Liver (tissue), 9 donors: ENCODE measurements around the gene SOX6. TPM values are rescaled to one million over a fixed set of nuclear protein-coding genes. Genes with fewer than 3 reads are reported as not detected.

Experiments
- DNase-seq: peaks from one replicate; pipeline ENCODE4 v3.0.0-alpha.2; 2017; ENCODE audit warnings: low spot score
- H3K27ac ChIP-seq, 2 donors: one replicate each; pipeline ENCODE4 v1.7.0; 2013; ENCODE audit warnings: inconsistent platforms in 2 of 2, low read length in 2 of 2, control low read depth in 1 of 2, low read depth in 1 of 2, mild to moderate bottlenecking in 1 of 2
- H3K27me3 ChIP-seq, 4 donors: one replicate each; pipeline versions ENCODE4 v1.6.1 to v1.7.0; 2013; ENCODE audit warnings: low read length in 3 of 4, inconsistent platforms in 1 of 4, mild to moderate bottlenecking in 1 of 4, moderate library complexity in 1 of 4; ENCODE audit not compliant: control insufficient read depth in 4 of 4, insufficient read depth in 4 of 4
- H3K36me3 ChIP-seq, 4 donors: one replicate each; pipeline versions ENCODE4 v1.6.1 to v1.7.0; 2013; ENCODE audit warnings: low read length in 3 of 4, mild to moderate bottlenecking in 3 of 4, low read depth in 1 of 4, moderate library complexity in 1 of 4; ENCODE audit not compliant: control insufficient read depth in 4 of 4, insufficient read depth in 3 of 4
- H3K4me1 ChIP-seq, 4 donors: one replicate each; pipeline versions ENCODE4 v1.6.1 to v1.7.0; 2013; ENCODE audit warnings: low read length in 3 of 4, mild to moderate bottlenecking in 3 of 4, moderate library complexity in 1 of 4; ENCODE audit not compliant: control insufficient read depth in 4 of 4, insufficient read depth in 4 of 4
- H3K4me3 ChIP-seq, 3 donors: one replicate each; pipeline versions ENCODE4 v1.6.1 to v1.7.0; 2013; ENCODE audit warnings: low read length in 3 of 3, control low read depth in 1 of 3, low read depth in 1 of 3, mild to moderate bottlenecking in 1 of 3
- H3K9ac ChIP-seq, 2 donors: one replicate each; pipeline ENCODE4 v1.7.0; 2013; ENCODE audit warnings: low read length in 2 of 2, mild to moderate bottlenecking in 2 of 2, moderate library complexity in 2 of 2, control low read depth in 1 of 2, low read depth in 1 of 2
- H3K9me3 ChIP-seq, 4 donors: one replicate each; pipeline versions ENCODE4 v1.6.1 to v1.7.0; 2013; ENCODE audit warnings: low read length in 3 of 4; ENCODE audit not compliant: control insufficient read depth in 4 of 4
- ATF3 ChIP-seq: IDR thresholded peaks from 2 replicates; pipeline ENCODE4 v1.6.1; 2016; ENCODE audit warnings: antibody characterized with exemption
- EGR1 ChIP-seq, 2 donors: IDR thresholded peaks; 2 replicates each; pipeline ENCODE4 v1.6.1; 2016 to 2018; ENCODE audit warnings: antibody characterized with exemption in 2 of 2, low read depth in 2 of 2
- FOXA1 ChIP-seq: IDR thresholded peaks from 2 replicates; pipeline ENCODE4 v1.6.1; 2016; ENCODE audit warnings: antibody characterized with exemption
- FOXA2 ChIP-seq: IDR thresholded peaks from 2 replicates; pipeline ENCODE4 v1.6.1; 2016; ENCODE audit warnings: antibody characterized with exemption
- GABPA ChIP-seq, 2 donors: IDR thresholded peaks in 1 of 2; conservative IDR thresholded peaks in 1 of 2; 2 replicates each; pipeline ENCODE4 v1.6.1; 2016; ENCODE audit warnings: antibody characterized with exemption in 2 of 2, mild to moderate bottlenecking in 1 of 2, moderate library complexity in 1 of 2
- HNF4A ChIP-seq, 2 donors: conservative IDR thresholded peaks; 2 replicates each; pipeline ENCODE4 v1.6.1; 2016; ENCODE audit warnings: antibody characterized with exemption in 2 of 2, mild to moderate bottlenecking in 2 of 2
- HNF4G ChIP-seq: IDR thresholded peaks from 2 replicates; pipeline ENCODE4 v1.6.1; 2016; ENCODE audit warnings: antibody characterized with exemption
- NR2F2 ChIP-seq: IDR thresholded peaks from 2 replicates; pipeline ENCODE4 v1.6.1; 2016; ENCODE audit warnings: antibody characterized with exemption
- RAD21 ChIP-seq, 2 donors: IDR thresholded peaks; 2 replicates each; pipeline ENCODE4 v1.6.1; 2016; ENCODE audit warnings: antibody characterized with exemption in 2 of 2, mild to moderate bottlenecking in 2 of 2
- REST ChIP-seq: IDR thresholded peaks from 2 replicates; pipeline ENCODE4 v1.6.1; 2016; ENCODE audit warnings: antibody characterized with exemption, mild to moderate bottlenecking
- RXRA ChIP-seq, 2 donors: IDR thresholded peaks; 2 replicates each; pipeline ENCODE4 v1.6.1; 2017 to 2018; ENCODE audit warnings: antibody characterized with exemption in 2 of 2, mild to moderate bottlenecking in 1 of 2
- SP1 ChIP-seq: IDR thresholded peaks from 2 replicates; pipeline ENCODE4 v1.6.1; 2018; ENCODE audit warnings: antibody characterized with exemption, mild to moderate bottlenecking
- TAF1 ChIP-seq: conservative IDR thresholded peaks from 2 replicates; pipeline ENCODE4 v1.6.1; 2016; ENCODE audit warnings: antibody characterized with exemption, mild to moderate bottlenecking
- YY1 ChIP-seq: IDR thresholded peaks from 2 replicates; pipeline ENCODE4 v1.6.1; 2016; ENCODE audit warnings: antibody characterized with exemption, mild to moderate bottlenecking
- WGBS: extraction: QIAGEN DNeasy Blood & Tissue Kit; methylation state at CpG from one replicate; pipeline ENCODE4 v1.1.7; 2013; 5-methylcytosine and 5-hydroxymethylcytosine counted together
- polyA plus RNA-seq, 2 donors: library from polyadenylated mRNA; stranded (reverse) in 1 of 2; unstranded in 1 of 2; fragments of 200-250 nt in 1 of 2; fragments of >200 nt in 1 of 2; fragmentation: Nextera tagmentation in 1 of 2; extraction: Ambion mirVana in 1 of 2; gene quantifications; one replicate each; pipeline versions ENCODE4 v1.2.1 to v1.2.3, GENCODE V29; 2013 to 2015
- total RNA-seq, 2 donors: library from RNA; depleted of rRNA; stranded (reverse); fragments of >200 nt; gene quantifications; one replicate each; pipeline ENCODE4 v1.2.3, GENCODE V29; 2014
- TF ChIP-seq, protein P1 (sequence below): fragments of 150-350 bp; IDR thresholded peaks from 2 replicates; pipeline ENCODE4 v1.5.1; 2017; ENCODE audit warnings: improper control_type of control experiment, low read depth, low read length; ENCODE audit not compliant: missing input control
- TF ChIP-seq, protein P2 (sequence below): IDR thresholded peaks from 2 replicates; pipeline ENCODE4 v1.6.1; 2016; ENCODE audit warnings: antibody characterized with exemption
- donor health status: healthy.
- donor health status: healthy.
- donor health status: healthy.
- donor health status: healthy.
- donor health status: healthy.

Gene SOX6
- total and polyA plus RNA-seq, 4 donors = 2.4 to 111 (median 14.8) TPM

DNA sequence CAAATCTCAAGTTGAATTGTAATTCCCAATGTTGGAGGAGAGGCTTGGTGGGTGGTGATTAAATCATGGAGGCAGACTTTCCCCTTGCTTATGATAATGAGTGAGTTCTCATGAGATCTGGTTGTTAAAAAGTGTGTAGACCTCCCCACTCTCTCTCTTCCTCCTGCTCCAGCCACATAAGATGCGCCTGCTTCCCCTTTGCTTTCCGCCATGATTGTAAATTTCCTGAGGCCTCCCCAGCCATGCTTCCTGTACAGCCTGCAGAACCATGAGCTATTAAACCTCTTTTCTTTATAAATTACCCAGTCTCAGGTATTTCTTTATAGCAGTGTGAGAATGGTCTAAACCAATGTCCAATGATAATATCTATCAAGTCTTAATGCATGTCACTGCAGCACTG is 34.2 kb downstream of the SOX6 start:
- Histone ChIP-seq H3K27me3 (no peaks in the 10 kb centered on the region), H3K9me3 (no peaks in the 10 kb centered on the region), H3K4me3 (no peak overlapping the region), H3K9ac (no peak overlapping the region), H3K27ac (no peak overlapping the region), H3K4me1 (no peaks in the 10 kb centered on the region), H3K36me3 (no peaks in the 10 kb centered on the region)
- DNase-seq = no peak
- 96% methylated on average over 2 of the region's 2 CpGs for WGBS
- no peak for TF ChIP-seq EGR1 (IDR thresholded peaks at IDR 0.05; ENCODE audit: low read depth in 2 of 2)
- TF ChIP-seq RAD21 (IDR thresholded peaks at IDR 0.05) = no peak
- no peak for TF ChIP-seq HNF4G

DNA sequence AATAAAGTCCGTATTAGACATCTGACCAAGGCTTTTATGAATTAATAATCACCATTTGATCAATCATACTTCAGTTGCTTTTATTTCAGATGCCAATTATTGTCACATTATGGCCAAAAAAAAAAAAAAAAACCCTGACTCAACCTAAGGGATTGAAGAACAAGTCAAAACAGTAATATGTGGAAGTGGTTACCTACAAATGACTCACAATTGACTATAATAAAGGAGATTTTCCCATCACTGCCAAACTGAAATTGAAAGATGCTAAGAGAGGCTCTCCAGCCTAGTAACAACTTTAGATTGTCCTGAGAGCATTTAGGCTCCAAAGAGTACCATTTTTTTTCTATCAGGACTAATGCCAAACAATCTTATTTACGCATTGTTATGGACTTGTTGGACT is 35.2 kb downstream of the SOX6 start:
- Histone ChIP-seq H3K36me3 (no peaks in the 10 kb centered on the region), H3K9me3 (no peaks in the 10 kb centered on the region), H3K27me3 (no peaks in the 10 kb centered on the region), H3K4me3 (no peak overlapping the region), H3K27ac (no peak overlapping the region), H3K4me1 (no peaks in the 10 kb centered on the region), H3K9ac (no peak overlapping the region)
- WGBS = 82% methylated on average over 2 of the region's 2 CpGs
- DNase-seq = no peak
- no peak for TF ChIP-seq NR2F2
- TF ChIP-seq FOXA2 = no peak
- TF ChIP-seq GABPA (IDR thresholded peaks at IDR 0.05 in 1 of 2, conservative IDR thresholded peaks at IDR 0.05 in 1 of 2) = no peak
- no peak for TF ChIP-seq FOXA1
- TF ChIP-seq, protein P1, sequence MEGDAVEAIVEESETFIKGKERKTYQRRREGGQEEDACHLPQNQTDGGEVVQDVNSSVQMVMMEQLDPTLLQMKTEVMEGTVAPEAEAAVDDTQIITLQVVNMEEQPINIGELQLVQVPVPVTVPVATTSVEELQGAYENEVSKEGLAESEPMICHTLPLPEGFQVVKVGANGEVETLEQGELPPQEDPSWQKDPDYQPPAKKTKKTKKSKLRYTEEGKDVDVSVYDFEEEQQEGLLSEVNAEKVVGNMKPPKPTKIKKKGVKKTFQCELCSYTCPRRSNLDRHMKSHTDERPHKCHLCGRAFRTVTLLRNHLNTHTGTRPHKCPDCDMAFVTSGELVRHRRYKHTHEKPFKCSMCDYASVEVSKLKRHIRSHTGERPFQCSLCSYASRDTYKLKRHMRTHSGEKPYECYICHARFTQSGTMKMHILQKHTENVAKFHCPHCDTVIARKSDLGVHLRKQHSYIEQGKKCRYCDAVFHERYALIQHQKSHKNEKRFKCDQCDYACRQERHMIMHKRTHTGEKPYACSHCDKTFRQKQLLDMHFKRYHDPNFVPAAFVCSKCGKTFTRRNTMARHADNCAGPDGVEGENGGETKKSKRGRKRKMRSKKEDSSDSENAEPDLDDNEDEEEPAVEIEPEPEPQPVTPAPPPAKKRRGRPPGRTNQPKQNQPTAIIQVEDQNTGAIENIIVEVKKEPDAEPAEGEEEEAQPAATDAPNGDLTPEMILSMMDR = no peak
- TF ChIP-seq RXRA (IDR thresholded peaks at IDR 0.05) = no peak
- TF ChIP-seq HNF4A (conservative IDR thresholded peaks at IDR 0.05) = no peak

DNA sequence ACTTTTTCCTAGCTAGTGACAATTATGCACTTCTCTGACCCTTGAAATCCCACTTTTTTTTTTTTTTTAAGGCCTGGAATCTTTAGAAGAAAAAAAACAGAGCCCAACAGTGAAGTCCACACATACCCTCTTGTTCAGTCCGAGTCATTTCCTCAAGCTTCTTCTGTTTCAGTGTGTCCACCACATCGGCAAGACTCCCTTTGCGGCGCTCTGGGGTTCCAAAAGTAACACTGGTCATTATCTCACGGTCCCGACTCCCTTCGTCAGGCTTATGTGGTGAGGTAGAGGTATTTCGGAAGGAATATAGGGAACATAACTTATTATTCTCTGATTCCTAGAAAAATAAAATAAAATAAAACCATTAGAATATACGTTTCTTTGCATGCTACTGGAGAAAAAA is 38.0 kb downstream of the SOX6 start:
- H3K9ac ChIP-seq = no peak overlapping the region
- DNase-seq = no peak
- no peaks in the 10 kb centered on the region for H3K27me3 ChIP-seq
- no peak overlapping the region for H3K4me3 ChIP-seq
- WGBS = 93% methylated on average over 9 of the region's 9 CpGs
- no peak for TF ChIP-seq RAD21 (IDR thresholded peaks at IDR 0.05)
- no peak for TF ChIP-seq RXRA (IDR thresholded peaks at IDR 0.05)
- TF ChIP-seq EGR1 (IDR thresholded peaks at IDR 0.05; ENCODE audit: low read depth in 2 of 2) = no peak
- H3K27ac ChIP-seq = no peak overlapping the region
- no peaks in the 10 kb centered on the region for H3K9me3 ChIP-seq
- H3K4me1 ChIP-seq = no peaks in the 10 kb centered on the region
- H3K36me3 ChIP-seq = no peaks in the 10 kb centered on the region

DNA sequence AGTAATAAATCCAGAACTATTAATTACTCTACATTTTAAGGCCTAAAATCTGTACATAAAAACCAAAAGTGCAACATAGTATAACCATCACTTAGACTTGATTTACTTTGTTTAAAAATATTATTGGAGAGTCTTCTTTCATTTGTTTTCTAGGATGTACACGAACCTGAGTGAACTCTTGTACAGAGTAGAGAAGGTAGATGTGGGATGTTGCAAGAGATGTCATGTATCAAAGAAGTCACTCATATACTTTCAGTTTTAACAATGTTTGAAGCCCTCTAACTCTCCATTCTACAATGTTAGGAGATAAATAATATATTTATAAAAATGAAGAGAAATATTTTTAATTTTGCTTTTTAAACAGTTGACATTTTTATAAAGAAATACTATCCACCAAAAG is 38.6 kb downstream of the SOX6 start:
- H3K4me3 ChIP-seq = no peak overlapping the region
- no peaks in the 10 kb centered on the region for H3K9me3 ChIP-seq
- no peaks in the 10 kb centered on the region for H3K36me3 ChIP-seq
- no peak for DNase-seq
- no peak overlapping the region for H3K27ac ChIP-seq
- TF ChIP-seq, protein P2, sequence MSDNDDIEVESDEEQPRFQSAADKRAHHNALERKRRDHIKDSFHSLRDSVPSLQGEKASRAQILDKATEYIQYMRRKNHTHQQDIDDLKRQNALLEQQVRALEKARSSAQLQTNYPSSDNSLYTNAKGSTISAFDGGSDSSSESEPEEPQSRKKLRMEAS = no peak
- TF ChIP-seq REST (no peak), SP1 (no peak), TAF1 (no peak), FOXA2 (no peak), ATF3 (no peak), HNF4G (no peak), YY1 (no peak), RXRA (IDR thresholded peaks at IDR 0.05) (no peak), GABPA (IDR thresholded peaks at IDR 0.05 in 1 of 2, conservative IDR thresholded peaks at IDR 0.05 in 1 of 2) (no peak), HNF4A (conservative IDR thresholded peaks at IDR 0.05) (no peak), RAD21 (IDR thresholded peaks at IDR 0.05) (no peak), EGR1 (IDR thresholded peaks at IDR 0.05; ENCODE audit: low read depth in 2 of 2) (no peak)
- TF ChIP-seq, protein P1 = no peak
- no peaks in the 10 kb centered on the region for H3K27me3 ChIP-seq
- no peak overlapping the region for H3K9ac ChIP-seq
- H3K4me1 ChIP-seq = no peaks in the 10 kb centered on the region
- 33% methylated on average over 1 of the region's 1 CpG for WGBS
